T-cell (primary cell): ENCODE results near the gene DNM3. TPM values are rescaled to one million over a fixed set of nuclear protein-coding genes. Genes with fewer than 3 reads are reported as not detected.

Experiments
- ATAC-seq, 4 experiments: fragments of 200-7000 bp in 3 of 4; fragments of 150-1000 bp in 1 of 4; cut with Tn5 transposase; replicated peaks in 1 of 4; 1 replicate in 3 of 4; 2 replicates in 1 of 4; pipeline ENCODE4 v1.10.0; 2021; ENCODE audit warnings: moderate library complexity in 3 of 4, mild to moderate bottlenecking in 2 of 4, moderate number of reproducible peaks in 1 of 4
- CTCF ChIA-PET, 2 donors: fragments of 300-600 bp; sonication (Branson Sonifier 250); formaldehyde crosslinking; loops; one replicate each; lab custom pipeline; 2022; ENCODE audit warnings: antibody characterized with exemption in 2 of 2; lab: Charles Lee
- POLR2A ChIA-PET, 2 donors: fragments of 300-600 bp; sonication (Branson Sonifier 250); formaldehyde crosslinking; loops; one replicate each; lab custom pipeline; 2022; ENCODE audit warnings: antibody characterized with exemption in 2 of 2; lab: Charles Lee
- DNase-seq, 35 experiments: peaks; one replicate each; pipeline versions ENCODE4 v3.0.0 to v3.0.0-alpha.2; 2013 to 2023
- H3K27ac ChIP-seq: one replicate; pipeline ENCODE4 v1.5.1; 2013; ENCODE audit warnings: low read length
- H3K27me3 ChIP-seq, 2 experiments: replicated peaks in 1 of 2; 1 replicate in 1 of 2; 2 replicates in 1 of 2; pipeline versions ENCODE4 v1.6.1 to v1.7.0; 2013; ENCODE audit warnings: low read length in 1 of 2, mixed read lengths in 1 of 2; ENCODE audit not compliant: control insufficient read depth in 2 of 2, insufficient read depth in 2 of 2; ENCODE audit errors: extremely low read depth in 1 of 2
- H3K36me3 ChIP-seq, 2 donors: 1 replicate in 1 of 2; 2 replicates in 1 of 2; pipeline versions ENCODE4 v1.6.1 to v1.7.0; 2013; ENCODE audit warnings: low read length in 1 of 2; ENCODE audit not compliant: control insufficient read depth in 2 of 2, insufficient read depth in 1 of 2; ENCODE audit errors: extremely low read depth in 1 of 2
- H3K4me1 ChIP-seq, 2 experiments: 1 replicate in 1 of 2; 2 replicates in 1 of 2; pipeline versions ENCODE4 v1.6.1 to v1.7.0; 2013; ENCODE audit warnings: low read length in 2 of 2, mixed read lengths in 1 of 2; ENCODE audit not compliant: insufficient read depth in 2 of 2, control insufficient read depth in 1 of 2; ENCODE audit errors: extremely low read depth in 1 of 2
- H3K4me3 ChIP-seq, 2 donors: 1 replicate in 1 of 2; 2 replicates in 1 of 2; pipeline versions ENCODE4 v1.5.1 to v1.7.0; 2013; ENCODE audit warnings: mild to moderate bottlenecking in 2 of 2, low read length in 1 of 2, moderate library complexity in 1 of 2; ENCODE audit not compliant: control insufficient read depth in 1 of 2; ENCODE audit errors: extremely low read depth in 1 of 2
- H3K9me3 ChIP-seq: 2 replicates; pipeline ENCODE4 v1.7.0; 2013
- H3K27ac Mint-ChIP-seq, 2 donors: one replicate each; pipeline ENCODE4 v1.8.0; 2020 to 2021; ENCODE audit warnings: mild to moderate bottlenecking in 2 of 2, mixed read lengths in 2 of 2
- H3K27me3 Mint-ChIP-seq, 2 donors: one replicate each; pipeline ENCODE4 v1.8.0; 2021 to 2022; ENCODE audit warnings: mixed read lengths in 2 of 2
- H3K36me3 Mint-ChIP-seq: one replicate; pipeline ENCODE4 v1.8.0; 2021; ENCODE audit warnings: mixed read lengths
- H3K4me1 Mint-ChIP-seq, 3 donors: one replicate each; pipeline ENCODE4 v1.8.0; 2020 to 2022; ENCODE audit warnings: mixed read lengths in 3 of 3, mild to moderate bottlenecking in 1 of 3
- H3K4me3 Mint-ChIP-seq, 3 donors: one replicate each; pipeline ENCODE4 v1.8.0; 2020 to 2022; ENCODE audit warnings: mild to moderate bottlenecking in 3 of 3, mixed read lengths in 3 of 3, moderate library complexity in 3 of 3
- H3K9me3 Mint-ChIP-seq, 3 donors: one replicate each; pipeline ENCODE4 v1.8.0; 2020 to 2022; ENCODE audit warnings: mixed read lengths in 3 of 3
- WGBS: methylation state at CpG from one replicate; pipeline ENCODE4 v1.1.5; 2013; ENCODE audit warnings: missing lambda C conversion rate; ENCODE audit not compliant: insufficient coverage; 5-methylcytosine and 5-hydroxymethylcytosine counted together
- total RNA-seq, 35 experiments: library from RNA in 6 of 35; stranded (reverse) in 6 of 35; fragments of 120-200 nt in 1 of 35; gene quantifications; one replicate each; pipeline versions ENCODE4 v1.2.1 to v1.2.4 and lab custom pipeline; 2013 to 2026

Gene DNM3
- total RNA-seq, 5 donors from 2014 or later (not counting 1 experiment from before 2014, with no cell fraction given) = 2.0 to 2.8 (median 2.4) TPM

DNA sequence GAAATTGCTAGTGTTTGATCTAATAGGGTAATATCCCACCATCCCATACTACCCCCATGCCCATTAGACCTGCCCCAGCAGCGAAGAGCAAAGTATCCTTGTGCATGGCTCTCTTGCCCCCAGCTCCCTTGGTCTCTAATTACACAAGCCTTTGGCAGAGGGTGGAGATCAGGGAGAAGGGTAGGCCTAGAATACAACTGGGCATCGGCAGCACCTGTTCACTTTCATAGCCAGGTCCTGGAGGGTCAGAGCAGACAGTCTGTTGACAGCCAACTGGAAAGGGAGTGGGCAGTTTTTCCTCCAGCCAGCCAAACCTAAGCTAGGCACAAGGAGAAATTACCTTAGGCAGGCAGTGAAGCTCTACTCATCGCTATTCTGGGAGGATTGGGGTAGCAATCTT, 605.2 kb downstream of the DNM3 start:
- ATAC-seq = no peak
- Histone ChIP-seq H3K27ac (no peak overlapping the region), H3K9me3 (no peaks in the 10 kb centered on the region), H3K36me3 (peaks cover 0 to 9% of the 10 kb centered on the region in 2 donors), H3K4me3 (no peak overlapping the region), H3K4me1 (peaks cover 25 to 26% of the 10 kb centered on the region in 2 experiments), H3K27me3 (no peaks in the 10 kb centered on the region)
- CTCF ChIA-PET = interaction anchor here (0.5 to 1.4 kb wide), 4 partner anchors 12 to 647 kb away, joined by 3 to 7 read pairs (median 3); no protein-coding TSS in a partner anchor
- no peaks in the 10 kb centered on the region for H3K9me3 Mint-ChIP-seq
- no peak overlapping the region for H3K27ac Mint-ChIP-seq
- no peak for DNase-seq
- no CpG with 5 or more reads among the region's 3 CpGs for WGBS
- H3K4me3 Mint-ChIP-seq = no peak overlapping the region
- peaks cover 11% of the 10 kb centered on the region for H3K36me3 Mint-ChIP-seq
- POLR2A ChIA-PET = no interaction called here
- peaks cover 46 to 52% (median 48%) of the 10 kb centered on the region in 3 donors for H3K4me1 Mint-ChIP-seq
- H3K27me3 Mint-ChIP-seq = no peaks in the 10 kb centered on the region

- no peak for DNase-seq
- WGBS = 83% methylated on average over 1 of the region's 2 CpGs
- Mint-ChIP-seq H3K4me3 (no peak overlapping the region), H3K4me1 (peaks cover 35 to 41% (median 37%) of the 10 kb centered on the region in 3 donors), H3K27me3 (no peaks in the 10 kb centered on the region), H3K36me3 (no peaks in the 10 kb centered on the region), H3K27ac (no peak overlapping the region), H3K9me3 (no peaks in the 10 kb centered on the region)
- Histone ChIP-seq H3K4me3 (no peak overlapping the region), H3K27me3 (no peaks in the 10 kb centered on the region), H3K4me1 (peaks cover 16 to 19% of the 10 kb centered on the region in 2 experiments), H3K9me3 (no peaks in the 10 kb centered on the region), H3K36me3 (no peaks in the 10 kb centered on the region), H3K27ac (no peak overlapping the region)
- ChIA-PET CTCF (no interaction called here), POLR2A (no interaction called here)
- ATAC-seq = no peak
Measured at GRCh38 chr1:172447641-172448040, 606.3 kb downstream of the DNM3 start.

- H3K27ac Mint-ChIP-seq = no peak overlapping the region
- no peaks in the 10 kb centered on the region for H3K27me3 Mint-ChIP-seq
- Histone ChIP-seq H3K27ac (no peak overlapping the region), H3K27me3 (no peaks in the 10 kb centered on the region), H3K36me3 (no peaks in the 10 kb centered on the region), H3K4me3 (no peak overlapping the region), H3K9me3 (no peaks in the 10 kb centered on the region), H3K4me1 (peaks cover 12 to 14% of the 10 kb centered on the region in 2 experiments)
- no peak for DNase-seq
- H3K4me3 Mint-ChIP-seq = no peak overlapping the region
- no peaks in the 10 kb centered on the region for H3K36me3 Mint-ChIP-seq
- no peaks in the 10 kb centered on the region for H3K9me3 Mint-ChIP-seq
- WGBS = 59% methylated on average over 6 of the region's 6 CpGs
- ATAC-seq = no peak
- ChIA-PET POLR2A (no interaction called here), CTCF (interaction anchor here in 1 of 2 donors (0.6 kb wide), 1 partner anchor 54 kb away, joined by 3 read pairs; no protein-coding TSS in a partner anchor)
- peaks cover 24 to 29% (median 28%) of the 10 kb centered on the region in 3 donors for H3K4me1 Mint-ChIP-seq
Measured at GRCh38 chr1:172448995-172449584, 607.8 kb downstream of the DNM3 start.

- WGBS = 63% methylated on average over 8 of the region's 18 CpGs
- Histone ChIP-seq H3K4me1 (peaks cover 10 to 11% of the 10 kb centered on the region in 2 experiments), H3K27ac (no peak overlapping the region), H3K36me3 (no peaks in the 10 kb centered on the region), H3K27me3 (no peaks in the 10 kb centered on the region), H3K9me3 (no peaks in the 10 kb centered on the region), H3K4me3 (no peak overlapping the region)
- H3K9me3 Mint-ChIP-seq = no peaks in the 10 kb centered on the region
- ChIA-PET CTCF (interaction anchor here (0.6 to 1.8 kb wide), 8 partner anchors 10 to 449 kb away, joined by 3 to 5 read pairs (median 3); no protein-coding TSS in a partner anchor), POLR2A (interaction anchor here in 1 of 2 donors (0.9 kb wide), 1 partner anchor 82 kb away, joined by 3 read pairs; no protein-coding TSS in a partner anchor)
- peak; percentile 65 to 90 (median 72) for ATAC-seq
- DNase-seq = peak in 11 of 35 experiments; percentile 2 to 57 (median 13)
- H3K4me1 Mint-ChIP-seq = peaks cover 18 to 24% (median 23%) of the 10 kb centered on the region in 3 donors
- H3K36me3 Mint-ChIP-seq = no peaks in the 10 kb centered on the region
- no peaks in the 10 kb centered on the region for H3K27me3 Mint-ChIP-seq
- no peak overlapping the region for H3K4me3 Mint-ChIP-seq
- peak overlapping the region in 1 of 2 donors; percentile 53 for H3K27ac Mint-ChIP-seq
Measured at GRCh38 chr1:172449585-172450523, 608.6 kb downstream of the DNM3 start.

DNA sequence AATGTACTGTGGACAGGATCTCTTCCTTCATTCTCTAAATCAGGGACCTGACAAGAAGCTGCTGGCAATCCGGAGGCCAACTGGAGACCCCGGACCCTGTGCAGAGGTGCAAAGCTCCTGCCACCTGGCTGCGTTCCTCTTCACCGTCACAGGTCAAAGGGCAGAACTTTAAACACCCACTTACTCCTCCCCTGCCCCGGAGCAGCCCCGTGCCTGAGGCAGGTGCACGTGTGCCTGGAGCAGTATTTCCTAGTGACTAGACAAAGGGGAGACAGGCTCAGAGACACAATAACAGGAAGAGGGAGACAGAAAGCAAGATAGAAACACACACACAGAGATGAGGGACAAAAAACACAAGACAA, 609.2 kb downstream of the DNM3 start:
- POLR2A ChIA-PET = interaction anchor here in 1 of 2 donors (0.9 kb wide), 1 partner anchor 82 kb away, joined by 3 read pairs; no protein-coding TSS in a partner anchor
- peak in 2 of 35 experiments; percentile 2 to 15 for DNase-seq
- Histone ChIP-seq H3K4me1 (peaks cover 10 to 11% of the 10 kb centered on the region in 2 experiments), H3K27me3 (no peaks in the 10 kb centered on the region), H3K9me3 (no peaks in the 10 kb centered on the region), H3K36me3 (no peaks in the 10 kb centered on the region), H3K27ac (no peak overlapping the region), H3K4me3 (no peak overlapping the region)
- Mint-ChIP-seq H3K27ac (peak overlapping the region in 1 of 2 donors; percentile 3), H3K9me3 (no peaks in the 10 kb centered on the region), H3K36me3 (no peaks in the 10 kb centered on the region), H3K4me1 (peaks cover 18 to 23% (median 22%) of the 10 kb centered on the region in 3 donors), H3K4me3 (no peak overlapping the region), H3K27me3 (no peaks in the 10 kb centered on the region)
- CTCF ChIA-PET = interaction anchor here (0.8 to 1.8 kb wide), 8 partner anchors 10 to 450 kb away, joined by 3 to 5 read pairs (median 3); no protein-coding TSS in a partner anchor
- ATAC-seq = no peak
- 94% methylated on average over 2 of the region's 7 CpGs for WGBS

- CTCF ChIA-PET = interaction anchor here (0.6 to 1.8 kb wide), 12 partner anchors 9 to 465 kb away, joined by 3 to 10 read pairs (median 3); no protein-coding TSS in a partner anchor
- H3K9me3 ChIP-seq = no peaks in the 10 kb centered on the region
- H3K27me3 ChIP-seq = peaks cover 0 to under 1% of the 10 kb centered on the region in 2 experiments
- DNase-seq = no peak
- Mint-ChIP-seq H3K9me3 (no peaks in the 10 kb centered on the region), H3K4me3 (peak overlapping the region in 1 of 3 donors; percentile 1), H3K27ac (peak overlapping the region in 1 of 2 donors; percentile 3), H3K36me3 (no peaks in the 10 kb centered on the region), H3K27me3 (no peaks in the 10 kb centered on the region), H3K4me1 (peaks cover 18 to 23% (median 21%) of the 10 kb centered on the region in 3 donors)
- POLR2A ChIA-PET = interaction anchor here in 1 of 2 donors (0.9 kb wide), 1 partner anchor 81 kb away, joined by 3 read pairs; no protein-coding TSS in a partner anchor
- H3K4me1 ChIP-seq = peaks cover 10 to 11% of the 10 kb centered on the region in 2 experiments
- no peak overlapping the region for H3K4me3 ChIP-seq
- no peak overlapping the region for H3K27ac ChIP-seq
- 80% methylated on average over 1 of the region's 2 CpGs for WGBS
- ATAC-seq = peak in 3 of 4 experiments; percentile 39 to 66 (median 39)
- no peaks in the 10 kb centered on the region for H3K36me3 ChIP-seq
Measured at GRCh38 chr1:172451002-172451443, 609.7 kb downstream of the DNM3 start.
